Endothelial cell of umbilical vein (primary cell): ENCODE data around the gene RNF130. TPM values are rescaled to one million over a fixed set of nuclear protein-coding genes. Genes with fewer than 3 reads are reported as not detected.

ENCODE experiments used
- BruUV-seq: library from RNA; stranded (reverse); fragments of 400-500 nt; replicated peaks from 2 replicates; lab custom pipeline; 2021; lab: Mats Ljungman, UMichigan
- CTCF ChIA-PET: fragments of 300-600, 350-600 bp; sonication (Branson Sonifier 250); formaldehyde crosslinking; loops from one replicate; lab custom pipeline; 2021; ENCODE audit warnings: antibody characterized with exemption, inconsistent platforms; lab: Charles Lee
- POLR2A ChIA-PET: fragments of 300-600, 350-600 bp; sonication (Branson Sonifier 250); formaldehyde crosslinking; loops from one replicate; lab custom pipeline; 2021; ENCODE audit warnings: antibody characterized with exemption, inconsistent platforms; lab: Charles Lee
- DNase-seq: peaks from one replicate; pipeline ENCODE4 v3.0.0-alpha.2; 2011; ENCODE audit warnings: low read depth, low spot score
- FAIRE-seq: peaks from 2 replicates; lab custom pipeline; 2011; peaks lifted over from hg19 to GRCh38; lab: Jason Lieb, UNC
- H2AFZ ChIP-seq: 2 replicates; pipeline ENCODE4 v1.6.0; 2012; ENCODE audit warnings: low read depth, low read length, control low read depth, inconsistent platforms
- H3K27ac ChIP-seq: 2 replicates; pipeline ENCODE4 v1.5.1; 2011; ENCODE audit warnings: low read depth, mild to moderate bottlenecking, control low read depth, low read length, moderate library complexity; ENCODE audit not compliant: insufficient read depth
- H3K27me3 ChIP-seq, 2 experiments: 2 replicates each; pipeline versions ENCODE4 v1.6.0 to v1.6.1; 2011; ENCODE audit warnings: low read length in 2 of 2, mixed read lengths in 1 of 2; ENCODE audit not compliant: control insufficient read depth in 2 of 2, insufficient read depth in 2 of 2
- H3K36me3 ChIP-seq, 2 experiments: 2 replicates in 1 of 2; 3 replicates in 1 of 2; pipeline ENCODE4 v1.5.1; 2011; ENCODE audit warnings: low read length in 2 of 2, mild to moderate bottlenecking in 1 of 2, moderate library complexity in 1 of 2; ENCODE audit not compliant: control insufficient read depth in 2 of 2, insufficient read depth in 2 of 2; ENCODE audit errors: extremely low read depth in 1 of 2
- H3K4me1 ChIP-seq: 3 replicates; pipeline ENCODE4 v1.5.1; 2011; ENCODE audit warnings: mild to moderate bottlenecking, low read length; ENCODE audit not compliant: control insufficient read depth, insufficient read depth; ENCODE audit errors: extremely low read depth
- H3K4me2 ChIP-seq: 2 replicates; pipeline ENCODE4 v1.6.1; 2011; ENCODE audit warnings: low read length, control low read depth, mixed read lengths; ENCODE audit not compliant: insufficient read depth
- H3K4me3 ChIP-seq, 3 experiments: fragments of 200-600 bp in 1 of 3; sonication (generic), shearing (Covaris generic) in 1 of 3; replicated peaks in 1 of 3; 2 replicates each; pipeline ENCODE4 v1.5.1; 2011 to 2016; ENCODE audit warnings: control low read depth in 3 of 3, low read length in 3 of 3, mild to moderate bottlenecking in 2 of 3, inconsistent platforms in 1 of 3, low read depth in 1 of 3, moderate library complexity in 1 of 3; ENCODE audit not compliant: insufficient read depth in 1 of 3
- H3K79me2 ChIP-seq: 2 replicates; pipeline ENCODE4 v1.6.0; 2012; ENCODE audit warnings: low read length, inconsistent platforms; ENCODE audit not compliant: control insufficient read depth, insufficient read depth
- H3K9ac ChIP-seq: replicated peaks from 2 replicates; pipeline ENCODE3; 2011; ENCODE audit warnings: low read length, control low read depth; ENCODE audit not compliant: insufficient read depth; ENCODE audit errors: extremely low read depth
- H3K9me1 ChIP-seq: replicated peaks from 3 replicates; pipeline ENCODE4 v1.6.0; 2011; ENCODE audit warnings: mild to moderate bottlenecking, low read length; ENCODE audit not compliant: control insufficient read depth, insufficient read depth; ENCODE audit errors: extremely low read depth
- H3K9me3 ChIP-seq: replicated peaks from 2 replicates; pipeline ENCODE4 v1.5.1; 2012; ENCODE audit warnings: low read length, inconsistent platforms; ENCODE audit not compliant: control insufficient read depth, insufficient read depth
- H4K20me1 ChIP-seq: replicated peaks from 2 replicates; pipeline ENCODE3; 2011; ENCODE audit warnings: mild to moderate bottlenecking, low read length; ENCODE audit not compliant: control insufficient read depth, insufficient read depth; ENCODE audit errors: extremely low read depth
- CTCF ChIP-seq, 2 donors: IDR thresholded peaks; 1 replicate in 1 of 2; 2 replicates in 1 of 2; pipeline ENCODE4 v1.5.1; 2011; ENCODE audit warnings: low read length in 2 of 2, mild to moderate bottlenecking in 2 of 2, moderate library complexity in 2 of 2, control low read depth in 1 of 2, inconsistent platforms in 1 of 2, low read depth in 1 of 2; ENCODE audit not compliant: insufficient read depth in 1 of 2; ENCODE audit errors: extremely low read depth in 1 of 2
- FOS ChIP-seq: IDR thresholded peaks from 2 replicates; pipeline ENCODE4 v1.6.1; 2011; ENCODE audit warnings: mild to moderate bottlenecking, low read length, moderate library complexity, borderline replicate concordance; ENCODE audit not compliant: insufficient read depth
- GATA2 ChIP-seq: IDR thresholded peaks from 2 replicates; pipeline ENCODE4 v1.7.0; 2011; ENCODE audit warnings: low read depth, mild to moderate bottlenecking, moderate library complexity, mixed read lengths, low read length; ENCODE audit not compliant: insufficient read length, insufficient read depth
- JUN ChIP-seq: IDR thresholded peaks from 2 replicates; pipeline ENCODE4 v1.6.1; 2011; ENCODE audit warnings: borderline replicate concordance, low read depth; ENCODE audit not compliant: insufficient read length, insufficient read depth
- MAX ChIP-seq: IDR thresholded peaks from 2 replicates; pipeline ENCODE4 v1.6.1; 2011; ENCODE audit not compliant: insufficient read depth, insufficient read length
- MYC ChIP-seq: IDR thresholded peaks from one replicate; pipeline ENCODE4 v1.6.1; 2011; ENCODE audit warnings: mild to moderate bottlenecking, low read depth, low read length
- POLR2AphosphoS5 ChIP-seq: IDR thresholded peaks from 2 replicates; pipeline ENCODE4 v1.6.1; 2012; ENCODE audit warnings: low read depth, mild to moderate bottlenecking, control low read depth, low read length, moderate library complexity; ENCODE audit not compliant: insufficient read depth
- dilution Hi-C: fragments of 300-500 bp; cut with MboI; formaldehyde crosslinking; loops from one replicate; pipeline ENCODE4 v1.15.0; 2019; ENCODE audit warnings: low sequenced_read_pairs; ENCODE audit not compliant: extremely low pct_ligation_motif_present
- intact Hi-C: fragments of 100-400 bp; cut with micrococcal nuclease; formaldehyde crosslinking; loops from one replicate; pipeline ENCODE4 v1.10.0; 2022
- polyA plus RNA-seq, 4 experiments: library from polyadenylated mRNA; depleted of rRNA in 3 of 4; stranded (reverse) in 3 of 4; unstranded in 1 of 4; fragments of >200 nt; gene quantifications; 2 replicates each; pipeline versions ENCODE4 v1.2.1 to v1.2.3, GENCODE V29; 2011 to 2012; ENCODE audit warnings: missing spikeins in 1 of 4
- total RNA-seq: library from RNA; stranded (reverse); gene quantifications from 2 replicates; pipeline ENCODE4 v1.2.3, GENCODE V29; 2021

Gene RNF130
- total and polyA plus RNA-seq, 2 donors (not counting 3 experiments of a cell fraction or from before 2014, with no cell fraction given), result 43.0 to 43.1 TPM

- POLR2A ChIA-PET, result no interaction called here
- Histone ChIP-seq H3K36me3 (no peaks in the 10 kb centered on the region), H3K4me3 (no peak overlapping the region), H3K27me3 (peaks cover 0 to 2% of the 10 kb centered on the region in 2 experiments), H4K20me1 (no peaks in the 10 kb centered on the region), H3K4me1 (no peaks in the 10 kb centered on the region), H3K27ac (no peak overlapping the region), H3K9me1 (no peaks in the 10 kb centered on the region), H3K9me3 (no peaks in the 10 kb centered on the region), H3K9ac (no peak overlapping the region), H3K79me2 (no peaks in the 10 kb centered on the region), H2AFZ (no peak overlapping the region), H3K4me2 (no peak overlapping the region)
- no TSS peak for BruUV-seq
- no peak for FAIRE-seq
- DNase-seq, result no peak
- intact Hi-C loops, result no loop called here
- dilution Hi-C loops, result no loop called here
- CTCF ChIA-PET, result no interaction called here
- TF ChIP-seq GATA2, result no peak
Observed at GRCh38 chr5:180120237-180121101, 48.9 kb upstream of the RNF130 start.

- H4K20me1 ChIP-seq, result no peaks in the 10 kb centered on the region
- dilution Hi-C loops, result no loop called here
- H3K79me2 ChIP-seq, result no peaks in the 10 kb centered on the region
- no peak overlapping the region for H3K4me2 ChIP-seq
- FAIRE-seq, result no peak
- no peaks in the 10 kb centered on the region for H3K36me3 ChIP-seq
- no peak overlapping the region for H3K9ac ChIP-seq
- ChIA-PET POLR2A (no interaction called here), CTCF (no interaction called here)
- no peaks in the 10 kb centered on the region for H3K4me1 ChIP-seq
- DNase-seq, result no peak
- intact Hi-C loops, result no loop called here
- no peak overlapping the region for H2AFZ ChIP-seq
- H3K9me1 ChIP-seq, result no peaks in the 10 kb centered on the region
- H3K27ac ChIP-seq, result no peak overlapping the region
- TF ChIP-seq MYC, result no peak
- no peak for TF ChIP-seq POLR2AphosphoS5
- TF ChIP-seq GATA2, result no peak
- TF ChIP-seq CTCF (IDR thresholded peaks at IDR 0.05; ENCODE audit: extremely low read depth in 1 of 2, insufficient read depth in 1 of 2, low read depth in 1 of 2, low read length in 2 of 2), result no peak
- no peak for TF ChIP-seq FOS
- no peak for TF ChIP-seq MAX
- no peak for TF ChIP-seq JUN
- no peaks in the 10 kb centered on the region for H3K9me3 ChIP-seq
- peaks cover 0 to 2% of the 10 kb centered on the region in 2 experiments for H3K27me3 ChIP-seq
- no TSS peak for BruUV-seq
- H3K4me3 ChIP-seq, result no peak overlapping the region
Observed at GRCh38 chr5:180119903-180120236, 48.3 kb upstream of the RNF130 start.
